ENCODE results near the gene COQ8A. TPM values are rescaled to one million over a fixed set of nuclear protein-coding genes. Genes with fewer than 3 reads are reported as not detected.

COQ8A gene
- total RNA-seq, 1 experiment from 2014 or later: 39.4 TPM

DNA sequence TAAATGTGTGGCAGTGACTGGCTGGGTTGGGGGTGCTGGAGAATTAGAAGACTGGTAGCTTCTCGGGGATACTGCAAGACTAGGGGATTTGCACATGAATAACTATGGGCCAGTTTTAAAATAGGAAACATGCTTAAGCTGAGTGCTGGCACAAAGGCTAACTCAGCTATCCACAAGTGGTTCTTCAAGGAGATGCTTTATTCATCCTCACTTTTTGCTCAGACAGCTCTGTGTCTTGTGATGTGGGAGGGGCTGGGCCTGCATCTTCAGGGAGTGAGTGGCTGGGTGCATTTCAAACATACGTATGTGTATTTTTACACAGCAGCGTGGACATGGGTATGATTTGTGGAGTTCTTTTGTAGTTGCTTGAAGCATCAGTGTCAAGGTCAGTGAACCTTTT lies 2.3 kb downstream of the COQ8A start:
- no peaks in the 10 kb centered on the region for H3K36me3 Mint-ChIP-seq
- no peaks in the 10 kb centered on the region for H3K9me3 Mint-ChIP-seq
- TF ChIP-seq, protein P1, sequence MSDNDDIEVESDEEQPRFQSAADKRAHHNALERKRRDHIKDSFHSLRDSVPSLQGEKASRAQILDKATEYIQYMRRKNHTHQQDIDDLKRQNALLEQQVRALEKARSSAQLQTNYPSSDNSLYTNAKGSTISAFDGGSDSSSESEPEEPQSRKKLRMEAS (CRISPR knock-in tag; IDR thresholded peaks at IDR 0.05): no peak
- TF ChIP-seq, protein P2, sequence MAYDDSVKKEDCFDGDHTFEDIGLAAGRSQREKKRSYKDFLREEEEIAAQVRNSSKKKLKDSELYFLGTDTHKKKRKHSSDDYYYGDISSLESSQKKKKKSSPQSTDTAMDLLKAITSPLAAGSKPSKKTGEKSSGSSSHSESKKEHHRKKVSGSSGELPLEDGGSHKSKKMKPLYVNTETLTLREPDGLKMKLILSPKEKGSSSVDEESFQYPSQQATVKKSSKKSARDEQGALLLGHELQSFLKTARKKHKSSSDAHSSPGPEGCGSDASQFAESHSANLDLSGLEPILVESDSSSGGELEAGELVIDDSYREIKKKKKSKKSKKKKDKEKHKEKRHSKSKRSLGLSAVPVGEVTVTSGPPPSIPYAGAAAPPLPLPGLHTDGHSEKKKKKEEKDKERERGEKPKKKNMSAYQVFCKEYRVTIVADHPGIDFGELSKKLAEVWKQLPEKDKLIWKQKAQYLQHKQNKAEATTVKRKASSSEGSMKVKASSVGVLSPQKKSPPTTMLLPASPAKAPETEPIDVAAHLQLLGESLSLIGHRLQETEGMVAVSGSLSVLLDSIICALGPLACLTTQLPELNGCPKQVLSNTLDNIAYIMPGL (CRISPR knock-in tag; IDR thresholded peaks at IDR 0.05): no peak
- peak overlapping the region; percentile 13; the same call in 1 of the 2 replicates for H3K27ac Mint-ChIP-seq
- H3K4me3 Mint-ChIP-seq: peak overlapping the region; percentile 20
- no peak for DNase-seq (ENCODE audit: low spot score)
- H3K27me3 Mint-ChIP-seq (ENCODE audit: low read depth): peaks cover 7% of the 10 kb centered on the region
- H3K4me1 Mint-ChIP-seq: peaks cover 63% of the 10 kb centered on the region
- ATAC-seq: no peak
- ChIA-PET CTCF (no interaction called here), POLR2A (no interaction called here)

DNA sequence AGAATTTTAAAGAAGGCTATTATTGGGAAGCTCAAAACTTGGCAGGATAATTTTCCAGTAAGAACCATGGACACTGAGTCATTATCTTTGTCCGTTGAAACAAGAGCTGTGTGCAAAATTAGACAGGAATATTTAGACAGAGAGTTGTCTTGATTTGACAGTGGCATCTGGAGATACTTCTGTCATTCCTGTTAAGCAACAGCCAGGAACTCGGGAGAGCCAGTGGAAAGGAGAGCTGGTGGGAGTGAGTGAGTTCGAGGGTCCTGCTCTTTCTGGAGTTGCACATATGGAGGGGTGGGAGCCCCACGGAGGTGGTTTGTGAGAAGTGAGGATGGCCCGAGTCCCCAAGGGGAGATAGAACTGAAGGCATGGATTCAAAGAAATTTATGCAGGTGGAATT lies 3.1 kb downstream of the COQ8A start:
- Mint-ChIP-seq H3K4me1 (peaks cover 59% of the 10 kb centered on the region), H3K36me3 (peaks cover 2% of the 10 kb centered on the region)

DNA sequence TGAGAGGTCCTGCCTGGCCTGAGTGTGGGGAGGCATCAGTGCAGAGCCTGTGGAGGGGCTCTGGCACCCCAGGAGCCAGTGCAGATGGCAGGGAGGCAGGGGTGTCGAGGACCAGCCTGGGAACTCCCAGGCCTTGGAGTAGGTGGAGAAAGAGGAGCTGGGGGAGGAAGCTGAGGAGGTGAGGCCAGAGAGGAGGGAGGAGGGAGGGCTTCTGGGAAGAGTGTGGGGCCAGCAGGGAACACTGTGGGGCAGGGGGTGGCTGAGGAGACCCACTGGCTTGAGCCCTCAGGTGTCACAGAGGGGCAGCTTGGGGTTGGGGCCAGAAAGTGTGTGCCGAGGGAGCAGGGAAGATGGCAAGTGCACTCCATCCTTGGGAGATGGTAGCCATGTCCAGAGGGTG lies 3.8 kb downstream of the COQ8A start:
- no peak for DNase-seq (ENCODE audit: low spot score)
- H3K27ac Mint-ChIP-seq: 0 out of 2 replicates have a peak overlapping the region, but pooled peaks have one; percentile 20
- H3K36me3 Mint-ChIP-seq: peaks cover 4% of the 10 kb centered on the region
- H3K27me3 Mint-ChIP-seq (ENCODE audit: low read depth): peaks cover 7% of the 10 kb centered on the region
- POLR2A ChIA-PET: no interaction called here
- peaks cover 52% of the 10 kb centered on the region for H3K4me1 Mint-ChIP-seq
- CTCF ChIA-PET: no interaction called here
- no peak for ATAC-seq
- H3K4me3 Mint-ChIP-seq: no peak overlapping the region
- H3K9me3 Mint-ChIP-seq: peaks cover 8% of the 10 kb centered on the region
- TF ChIP-seq GTF2I (CRISPR knock-in tag; conservative IDR thresholded peaks at IDR 0.05): no peak
- TF ChIP-seq, protein P3, sequence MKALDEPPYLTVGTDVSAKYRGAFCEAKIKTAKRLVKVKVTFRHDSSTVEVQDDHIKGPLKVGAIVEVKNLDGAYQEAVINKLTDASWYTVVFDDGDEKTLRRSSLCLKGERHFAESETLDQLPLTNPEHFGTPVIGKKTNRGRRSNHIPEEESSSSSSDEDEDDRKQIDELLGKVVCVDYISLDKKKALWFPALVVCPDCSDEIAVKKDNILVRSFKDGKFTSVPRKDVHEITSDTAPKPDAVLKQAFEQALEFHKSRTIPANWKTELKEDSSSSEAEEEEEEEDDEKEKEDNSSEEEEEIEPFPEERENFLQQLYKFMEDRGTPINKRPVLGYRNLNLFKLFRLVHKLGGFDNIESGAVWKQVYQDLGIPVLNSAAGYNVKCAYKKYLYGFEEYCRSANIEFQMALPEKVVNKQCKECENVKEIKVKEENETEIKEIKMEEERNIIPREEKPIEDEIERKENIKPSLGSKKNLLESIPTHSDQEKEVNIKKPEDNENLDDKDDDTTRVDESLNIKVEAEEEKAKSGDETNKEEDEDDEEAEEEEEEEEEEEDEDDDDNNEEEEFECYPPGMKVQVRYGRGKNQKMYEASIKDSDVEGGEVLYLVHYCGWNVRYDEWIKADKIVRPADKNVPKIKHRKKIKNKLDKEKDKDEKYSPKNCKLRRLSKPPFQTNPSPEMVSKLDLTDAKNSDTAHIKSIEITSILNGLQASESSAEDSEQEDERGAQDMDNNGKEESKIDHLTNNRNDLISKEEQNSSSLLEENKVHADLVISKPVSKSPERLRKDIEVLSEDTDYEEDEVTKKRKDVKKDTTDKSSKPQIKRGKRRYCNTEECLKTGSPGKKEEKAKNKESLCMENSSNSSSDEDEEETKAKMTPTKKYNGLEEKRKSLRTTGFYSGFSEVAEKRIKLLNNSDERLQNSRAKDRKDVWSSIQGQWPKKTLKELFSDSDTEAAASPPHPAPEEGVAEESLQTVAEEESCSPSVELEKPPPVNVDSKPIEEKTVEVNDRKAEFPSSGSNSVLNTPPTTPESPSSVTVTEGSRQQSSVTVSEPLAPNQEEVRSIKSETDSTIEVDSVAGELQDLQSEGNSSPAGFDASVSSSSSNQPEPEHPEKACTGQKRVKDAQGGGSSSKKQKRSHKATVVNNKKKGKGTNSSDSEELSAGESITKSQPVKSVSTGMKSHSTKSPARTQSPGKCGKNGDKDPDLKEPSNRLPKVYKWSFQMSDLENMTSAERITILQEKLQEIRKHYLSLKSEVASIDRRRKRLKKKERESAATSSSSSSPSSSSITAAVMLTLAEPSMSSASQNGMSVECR (CRISPR knock-in tag; IDR thresholded peaks at IDR 0.05; ENCODE audit: borderline replicate concordance): no peak
- TF ChIP-seq EMX1 (CRISPR knock-in tag; IDR thresholded peaks at IDR 0.05): no peak
- TF ChIP-seq HMGA2 (CRISPR knock-in tag; IDR thresholded peaks at IDR 0.05): no peak
- no peak for TF ChIP-seq ZNF396 (CRISPR knock-in tag; IDR thresholded peaks at IDR 0.05; ENCODE audit: borderline replicate concordance)
- TF ChIP-seq CREB1 (CRISPR knock-in tag; IDR thresholded peaks at IDR 0.05): no peak
- TF ChIP-seq, protein P4, sequence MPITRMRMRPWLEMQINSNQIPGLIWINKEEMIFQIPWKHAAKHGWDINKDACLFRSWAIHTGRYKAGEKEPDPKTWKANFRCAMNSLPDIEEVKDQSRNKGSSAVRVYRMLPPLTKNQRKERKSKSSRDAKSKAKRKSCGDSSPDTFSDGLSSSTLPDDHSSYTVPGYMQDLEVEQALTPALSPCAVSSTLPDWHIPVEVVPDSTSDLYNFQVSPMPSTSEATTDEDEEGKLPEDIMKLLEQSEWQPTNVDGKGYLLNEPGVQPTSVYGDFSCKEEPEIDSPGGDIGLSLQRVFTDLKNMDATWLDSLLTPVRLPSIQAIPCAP (CRISPR knock-in tag; IDR thresholded peaks at IDR 0.05): no peak
- no peak for TF ChIP-seq ZNF121 (CRISPR knock-in tag; IDR thresholded peaks at IDR 0.05)
- TF ChIP-seq ZNF671 (CRISPR knock-in tag; IDR thresholded peaks at IDR 0.05): no peak

More for the DNA sequence above, 3.1 kb downstream of the COQ8A start:
- no peak for DNase-seq (ENCODE audit: low spot score)
- Mint-ChIP-seq H3K9me3 (peaks cover 5% of the 10 kb centered on the region), H3K4me3 (no peak overlapping the region), H3K27ac (0 out of 2 replicates have a peak overlapping the region, but pooled peaks have one; percentile 42), H3K27me3 (ENCODE audit: low read depth) (peaks cover 7% of the 10 kb centered on the region)
- TF ChIP-seq EMX1 (CRISPR knock-in tag; IDR thresholded peaks at IDR 0.05) (no peak), ZNF232 (CRISPR knock-in tag; IDR thresholded peaks at IDR 0.05) (no peak), MXD4 (CRISPR knock-in tag; IDR thresholded peaks at IDR 0.05; ENCODE audit: borderline replicate concordance) (no peak), ZNF396 (CRISPR knock-in tag; IDR thresholded peaks at IDR 0.05; ENCODE audit: borderline replicate concordance) (no peak), GRHL2 (CRISPR knock-in tag; IDR thresholded peaks at IDR 0.05; ENCODE audit: insufficient replicate concordance, severe bottlenecking) (no peak), ZNF416 (CRISPR knock-in tag; IDR thresholded peaks at IDR 0.05) (no peak), ELF4 (CRISPR knock-in tag; IDR thresholded peaks at IDR 0.05; ENCODE audit: low read depth) (no peak), KAT7 (CRISPR knock-in tag; IDR thresholded peaks at IDR 0.05; ENCODE audit: borderline replicate concordance) (no peak)
- TF ChIP-seq, protein P1 (CRISPR knock-in tag; IDR thresholded peaks at IDR 0.05): no peak
- TF ChIP-seq, protein P5, sequence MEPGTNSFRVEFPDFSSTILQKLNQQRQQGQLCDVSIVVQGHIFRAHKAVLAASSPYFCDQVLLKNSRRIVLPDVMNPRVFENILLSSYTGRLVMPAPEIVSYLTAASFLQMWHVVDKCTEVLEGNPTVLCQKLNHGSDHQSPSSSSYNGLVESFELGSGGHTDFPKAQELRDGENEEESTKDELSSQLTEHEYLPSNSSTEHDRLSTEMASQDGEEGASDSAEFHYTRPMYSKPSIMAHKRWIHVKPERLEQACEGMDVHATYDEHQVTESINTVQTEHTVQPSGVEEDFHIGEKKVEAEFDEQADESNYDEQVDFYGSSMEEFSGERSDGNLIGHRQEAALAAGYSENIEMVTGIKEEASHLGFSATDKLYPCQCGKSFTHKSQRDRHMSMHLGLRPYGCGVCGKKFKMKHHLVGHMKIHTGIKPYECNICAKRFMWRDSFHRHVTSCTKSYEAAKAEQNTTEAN (CRISPR knock-in tag; IDR thresholded peaks at IDR 0.05): no peak
- TF ChIP-seq, protein P6, sequence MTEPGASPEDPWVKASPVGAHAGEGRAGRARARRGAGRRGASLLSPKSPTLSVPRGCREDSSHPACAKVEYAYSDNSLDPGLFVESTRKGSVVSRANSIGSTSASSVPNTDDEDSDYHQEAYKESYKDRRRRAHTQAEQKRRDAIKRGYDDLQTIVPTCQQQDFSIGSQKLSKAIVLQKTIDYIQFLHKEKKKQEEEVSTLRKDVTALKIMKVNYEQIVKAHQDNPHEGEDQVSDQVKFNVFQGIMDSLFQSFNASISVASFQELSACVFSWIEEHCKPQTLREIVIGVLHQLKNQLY (CRISPR knock-in tag; IDR thresholded peaks at IDR 0.05): no peak
- TF ChIP-seq, protein P2 (CRISPR knock-in tag; IDR thresholded peaks at IDR 0.05): no peak
- TF ChIP-seq, protein P7, sequence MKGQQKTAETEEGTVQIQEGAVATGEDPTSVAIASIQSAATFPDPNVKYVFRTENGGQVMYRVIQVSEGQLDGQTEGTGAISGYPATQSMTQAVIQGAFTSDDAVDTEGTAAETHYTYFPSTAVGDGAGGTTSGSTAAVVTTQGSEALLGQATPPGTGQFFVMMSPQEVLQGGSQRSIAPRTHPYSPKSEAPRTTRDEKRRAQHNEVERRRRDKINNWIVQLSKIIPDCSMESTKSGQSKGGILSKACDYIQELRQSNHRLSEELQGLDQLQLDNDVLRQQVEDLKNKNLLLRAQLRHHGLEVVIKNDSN (CRISPR knock-in tag; IDR thresholded peaks at IDR 0.05): no peak
- ChIA-PET CTCF (no interaction called here), POLR2A (no interaction called here)
- ATAC-seq: no peak

Measured in WTC11 (cell line).